Activated CD8-positive, alpha-beta T cell treated with anti-CD3 and anti-CD28 coated beads for 36 hours (primary cell): ENCODE results near the gene B4GALT5. TPM values are rescaled to one million over a fixed set of nuclear protein-coding genes. Genes with fewer than 3 reads are reported as not detected.

Experiments
- ATAC-seq: fragments of 200-7000 bp; cut with Tn5 transposase; one replicate; pipeline ENCODE4 v1.10.0; 2021; ENCODE audit warnings: mild to moderate bottlenecking, moderate library complexity
- CTCF ChIA-PET: fragments of 350-600 bp; sonication (Branson Sonifier 250); formaldehyde crosslinking; loops from one replicate; lab custom pipeline; 2021; ENCODE audit warnings: antibody characterized with exemption; lab: Charles Lee
- POLR2A ChIA-PET: fragments of 350-600 bp; sonication (Branson Sonifier 250); formaldehyde crosslinking; loops from one replicate; lab custom pipeline; 2021; ENCODE audit warnings: antibody characterized with exemption; lab: Charles Lee
- DNase-seq: peaks from one replicate; pipeline ENCODE4 v3.0.0-alpha.2; 2020
- H3K27ac Mint-ChIP-seq: one replicate; pipeline ENCODE4 v1.8.0; 2021; ENCODE audit warnings: mild to moderate bottlenecking, mixed read lengths
- H3K27me3 Mint-ChIP-seq: one replicate; pipeline ENCODE4 v1.8.0; 2021; ENCODE audit warnings: mixed read lengths
- H3K36me3 Mint-ChIP-seq: one replicate; pipeline ENCODE4 v1.8.0; 2021; ENCODE audit warnings: low read depth, mixed read lengths
- H3K4me1 Mint-ChIP-seq: one replicate; pipeline ENCODE4 v1.8.0; 2021; ENCODE audit warnings: low read depth, mixed read lengths
- H3K4me3 Mint-ChIP-seq: one replicate; pipeline ENCODE4 v1.8.0; 2021; ENCODE audit warnings: mild to moderate bottlenecking, moderate library complexity, mixed read lengths
- H3K9me3 Mint-ChIP-seq: one replicate; pipeline ENCODE4 v1.8.0; 2021; ENCODE audit warnings: mixed read lengths
- intact Hi-C: fragments of 100-400 bp; cut with micrococcal nuclease; formaldehyde crosslinking; loops from one replicate; pipeline ENCODE4 v1.10.0; 2022
- total RNA-seq, 2 experiments: library from RNA; stranded (reverse); gene quantifications; one replicate each; pipeline ENCODE4 v1.2.3, GENCODE V29; 2021
- TF ChIP-seq, protein P1 (sequence below): fragments of 200-600 bp; IDR thresholded peaks from one replicate; pipeline ENCODE4 v1.8.0; 2022; ENCODE audit warnings: antibody characterized with exemption, mild to moderate bottlenecking

B4GALT5 gene
- total RNA-seq, 2 experiments from 2014 or later, result 16.5 to 16.8 TPM

DNA sequence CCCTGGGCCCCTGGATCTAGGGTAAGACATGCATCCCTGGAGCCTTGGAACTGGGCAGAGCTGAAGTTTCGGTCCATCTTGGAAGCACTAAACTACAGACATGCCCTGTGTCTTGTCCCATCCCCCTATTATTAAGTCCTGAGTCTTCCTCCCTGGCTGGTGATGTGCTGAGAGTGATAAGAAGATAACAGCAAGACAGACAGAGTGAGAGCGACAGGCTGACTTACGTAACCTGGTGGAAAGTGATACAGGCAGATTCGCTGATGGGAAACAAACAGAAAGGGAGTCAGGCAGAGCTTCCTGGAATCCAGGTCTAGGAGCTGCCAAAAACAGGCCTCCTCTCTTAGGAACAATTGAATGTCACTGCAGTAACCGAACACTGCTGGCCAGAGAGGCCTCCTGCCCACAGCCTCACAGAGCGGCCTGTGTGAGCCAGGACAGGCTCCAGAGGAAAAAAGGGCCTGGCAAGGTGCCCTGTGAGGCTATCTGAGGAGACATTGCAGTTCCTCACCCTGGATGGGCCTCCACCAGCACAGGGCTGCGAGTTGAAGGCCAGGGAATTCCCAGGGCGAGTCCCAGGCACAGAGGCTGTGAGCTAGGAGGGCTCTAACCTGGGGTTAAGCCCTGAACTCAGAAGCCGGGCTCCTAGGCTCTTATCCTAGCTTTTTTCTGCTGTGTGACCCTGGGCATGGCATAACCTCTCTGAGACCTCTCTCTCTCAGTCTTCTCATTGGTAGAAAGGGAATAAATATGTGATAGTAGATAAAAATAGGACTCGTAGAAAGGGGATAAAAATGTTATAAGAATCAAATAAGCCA lies 34.2 kb upstream of the B4GALT5 start:
- no peak overlapping the region for H3K27ac Mint-ChIP-seq
- ChIA-PET POLR2A (no interaction called here), CTCF (no interaction called here)
- TF ChIP-seq, protein P1, sequence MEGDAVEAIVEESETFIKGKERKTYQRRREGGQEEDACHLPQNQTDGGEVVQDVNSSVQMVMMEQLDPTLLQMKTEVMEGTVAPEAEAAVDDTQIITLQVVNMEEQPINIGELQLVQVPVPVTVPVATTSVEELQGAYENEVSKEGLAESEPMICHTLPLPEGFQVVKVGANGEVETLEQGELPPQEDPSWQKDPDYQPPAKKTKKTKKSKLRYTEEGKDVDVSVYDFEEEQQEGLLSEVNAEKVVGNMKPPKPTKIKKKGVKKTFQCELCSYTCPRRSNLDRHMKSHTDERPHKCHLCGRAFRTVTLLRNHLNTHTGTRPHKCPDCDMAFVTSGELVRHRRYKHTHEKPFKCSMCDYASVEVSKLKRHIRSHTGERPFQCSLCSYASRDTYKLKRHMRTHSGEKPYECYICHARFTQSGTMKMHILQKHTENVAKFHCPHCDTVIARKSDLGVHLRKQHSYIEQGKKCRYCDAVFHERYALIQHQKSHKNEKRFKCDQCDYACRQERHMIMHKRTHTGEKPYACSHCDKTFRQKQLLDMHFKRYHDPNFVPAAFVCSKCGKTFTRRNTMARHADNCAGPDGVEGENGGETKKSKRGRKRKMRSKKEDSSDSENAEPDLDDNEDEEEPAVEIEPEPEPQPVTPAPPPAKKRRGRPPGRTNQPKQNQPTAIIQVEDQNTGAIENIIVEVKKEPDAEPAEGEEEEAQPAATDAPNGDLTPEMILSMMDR, result no peak
- intact Hi-C loops, result no loop called here
- peaks cover 9% of the 10 kb centered on the region for H3K4me1 Mint-ChIP-seq
- ATAC-seq, result no peak
- H3K9me3 Mint-ChIP-seq, result no peaks in the 10 kb centered on the region
- H3K27me3 Mint-ChIP-seq, result peaks cover 3% of the 10 kb centered on the region
- no peak for DNase-seq
- no peak overlapping the region for H3K4me3 Mint-ChIP-seq
- no peaks in the 10 kb centered on the region for H3K36me3 Mint-ChIP-seq

DNA sequence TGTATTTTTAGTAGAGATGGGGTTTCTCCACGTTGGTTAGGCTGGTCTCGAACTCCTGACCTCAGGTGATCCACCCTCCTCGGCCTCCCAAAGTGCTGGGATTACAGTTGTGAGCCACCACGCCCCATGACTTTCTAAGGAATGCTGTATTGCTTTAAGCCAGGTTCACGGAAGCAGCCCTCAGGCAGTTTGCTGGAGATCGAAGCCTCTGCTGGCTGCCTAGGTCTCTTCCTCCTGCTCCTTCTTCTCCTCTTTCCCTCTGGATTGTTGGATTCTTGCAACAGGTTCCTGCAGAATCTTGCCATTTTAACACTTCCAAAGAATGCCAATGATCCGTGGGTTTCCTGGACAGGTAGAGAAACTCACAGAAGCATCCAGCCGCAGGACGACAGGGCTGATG lies 29.3 kb upstream of the B4GALT5 start:
- ChIA-PET POLR2A (no interaction called here), CTCF (no interaction called here)
- ATAC-seq (no peak), DNase-seq (no peak)
- TF ChIP-seq, protein P1, result no peak
- Mint-ChIP-seq H3K4me1 (no peaks in the 10 kb centered on the region), H3K9me3 (no peaks in the 10 kb centered on the region), H3K27me3 (peaks cover 2% of the 10 kb centered on the region), H3K36me3 (no peaks in the 10 kb centered on the region), H3K4me3 (no peak overlapping the region), H3K27ac (no peak overlapping the region)
- intact Hi-C loops, result no loop called here

DNA sequence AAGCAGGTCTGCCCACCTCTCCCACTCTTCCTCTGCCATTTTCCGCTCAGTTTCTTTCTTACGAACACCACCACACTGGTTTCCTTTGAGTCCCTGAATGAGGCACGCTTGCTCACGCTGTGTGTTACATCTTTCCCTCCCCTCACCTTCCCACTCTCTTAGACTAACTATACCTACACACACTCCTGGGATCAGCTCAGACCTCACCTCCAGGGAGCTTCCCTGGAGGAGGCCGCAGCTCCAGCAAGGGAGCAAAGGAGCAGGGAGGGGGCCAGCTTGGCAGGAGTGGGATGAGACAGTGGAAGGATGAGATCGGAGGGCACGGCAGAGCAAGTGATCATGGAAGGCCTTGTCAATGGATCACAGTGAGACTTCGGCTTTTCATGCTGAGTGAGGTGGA lies 28.3 kb upstream of the B4GALT5 start:
- ATAC-seq, result no peak
- ChIA-PET POLR2A (no interaction called here), CTCF (no interaction called here)
- H3K27me3 Mint-ChIP-seq, result peaks cover 2% of the 10 kb centered on the region
- no peak overlapping the region for H3K27ac Mint-ChIP-seq
- no peak overlapping the region for H3K4me3 Mint-ChIP-seq
- no peak for DNase-seq
- TF ChIP-seq, protein P1, result no peak
- H3K4me1 Mint-ChIP-seq, result no peaks in the 10 kb centered on the region
- no peaks in the 10 kb centered on the region for H3K36me3 Mint-ChIP-seq
- intact Hi-C loops, result no loop called here
- H3K9me3 Mint-ChIP-seq, result no peaks in the 10 kb centered on the region

DNA sequence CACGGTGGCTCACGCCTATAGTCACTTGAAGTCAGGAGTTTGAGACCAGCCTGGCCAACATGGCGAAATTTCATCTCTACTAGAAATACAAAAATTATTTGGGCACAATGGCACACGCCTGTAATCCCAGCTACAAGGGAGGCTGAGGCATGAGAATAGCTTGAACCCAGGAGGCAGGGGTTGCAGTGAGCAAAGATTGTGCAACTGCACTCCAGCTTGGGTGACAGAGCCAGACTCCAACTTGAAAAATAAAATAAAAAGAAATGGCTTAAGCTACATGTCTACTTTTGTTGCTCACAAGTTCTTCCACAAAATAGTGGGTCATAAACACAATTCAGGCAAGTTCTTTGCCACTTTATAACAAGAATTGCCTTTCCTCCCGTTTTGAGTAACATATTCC lies 27.1 kb upstream of the B4GALT5 start:
- intact Hi-C loops, result no loop called here
- H3K27ac Mint-ChIP-seq, result no peak overlapping the region
- TF ChIP-seq, protein P1, result no peak
- H3K9me3 Mint-ChIP-seq, result no peaks in the 10 kb centered on the region
- H3K4me3 Mint-ChIP-seq, result no peak overlapping the region
- no peaks in the 10 kb centered on the region for H3K4me1 Mint-ChIP-seq
- ChIA-PET CTCF (interaction anchor here (1.4 kb wide), 1 partner anchor 105 kb away, joined by 4 read pairs; no protein-coding TSS in a partner anchor), POLR2A (interaction anchor here (1.1 kb wide), 1 partner anchor 130 kb away, joined by 5 read pairs; no protein-coding TSS in a partner anchor)
- H3K27me3 Mint-ChIP-seq, result peaks cover 2% of the 10 kb centered on the region
- no peaks in the 10 kb centered on the region for H3K36me3 Mint-ChIP-seq
- ATAC-seq, result no peak
- DNase-seq, result no peak

DNA sequence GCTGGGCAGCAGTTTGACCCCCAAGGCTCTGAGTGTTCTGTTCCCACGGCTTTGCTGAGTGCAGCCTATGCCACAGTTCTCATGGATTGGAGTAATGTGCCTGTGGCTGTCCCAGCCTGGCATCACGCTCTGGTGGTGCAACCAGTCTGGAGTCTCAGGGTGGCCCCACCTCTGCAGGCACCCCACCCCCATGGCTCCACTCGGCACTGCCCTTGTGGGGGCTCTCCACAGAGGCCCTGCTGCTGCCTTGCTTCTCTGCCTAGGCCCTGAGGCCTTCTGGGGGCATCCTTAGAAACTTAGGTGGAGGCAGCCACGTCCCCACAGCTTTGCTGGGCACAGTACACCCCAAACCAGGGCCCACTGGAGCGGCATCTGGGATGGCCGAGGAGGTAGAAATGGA lies 25.4 kb upstream of the B4GALT5 start:
- intact Hi-C loops, result no loop called here
- Mint-ChIP-seq H3K9me3 (no peaks in the 10 kb centered on the region), H3K4me1 (no peaks in the 10 kb centered on the region), H3K4me3 (no peak overlapping the region), H3K27ac (no peak overlapping the region), H3K27me3 (peaks cover 2% of the 10 kb centered on the region), H3K36me3 (no peaks in the 10 kb centered on the region)
- POLR2A ChIA-PET, result no interaction called here
- TF ChIP-seq, protein P1, result no peak
- ATAC-seq (no peak), DNase-seq (no peak)
- CTCF ChIA-PET, result no interaction called here
